Measurements from ENCODE around the gene MPRIP. TPM values are rescaled to one million over a fixed set of nuclear protein-coding genes. Genes with fewer than 3 reads are reported as not detected.

The MPRIP gene
- polyA plus RNA-seq, 1 of the 3 experiments (the other 2 are of a cell fraction) = 64.4 TPM

GRCh38 chr17:17102176-17102575, 59.9 kb downstream of the MPRIP start:
- POLR2A ChIA-PET = no interaction called here
- Histone ChIP-seq H3K9me2 (no peaks in the 10 kb centered on the region), H3K27ac (ENCODE audit: low read depth in 2 of 2, low read length in 1 of 2) (no peak overlapping the region), H3K9me3 (no peaks in the 10 kb centered on the region), H3F3A (replicated peaks; ENCODE audit: insufficient read depth) (no peaks in the 10 kb centered on the region), H3K4me2 (no peak overlapping the region), H4K20me1 (ENCODE audit: insufficient read depth) (peaks cover 71% of the 10 kb centered on the region), H3K4me1 (ENCODE audit: control insufficient read depth in 1 of 2, insufficient read depth in 2 of 2, low read depth in 1 of 2, low read length in 1 of 2) (peaks cover 0 to 19% of the 10 kb centered on the region in 2 experiments; a peak in 1 of 4 replicates), H3K79me2 (ENCODE audit: insufficient read depth) (peaks cover 88% of the 10 kb centered on the region), H3K9ac (no peak overlapping the region), H3K27me3 (ENCODE audit: insufficient read depth) (no peaks in the 10 kb centered on the region), H3K36me3 (replicated peaks in 1 of 2; ENCODE audit: control insufficient read depth in 1 of 2, insufficient read depth in 2 of 2, low read length in 1 of 2) (peaks cover 9 to 10% of the 10 kb centered on the region in 2 experiments), H2AFZ (ENCODE audit: low read depth) (no peak overlapping the region), H3K4me3 (ENCODE audit: low read depth in 2 of 2, low read length in 1 of 2) (no peak overlapping the region)
- CTCF ChIA-PET = interaction anchor here (1.3 kb wide), 1 partner anchor 111 kb away, joined by 5 read pairs; no protein-coding TSS in a partner anchor
- WGBS (ENCODE audit: low lambda C conversion rate) = 97% methylated on average over 4 of the region's 6 CpGs
- TF ChIP-seq ZBTB33 (IDR thresholded peaks at IDR 0.05; ENCODE audit: borderline replicate concordance, low read depth) (no peak), MXI1 (IDR thresholded peaks at IDR 0.05; ENCODE audit: low read depth, low read length) (no peak), JUND (IDR thresholded peaks at IDR 0.05) (no peak), TEAD4 (IDR thresholded peaks at IDR 0.05; ENCODE audit: borderline replicate concordance, insufficient read depth) (no peak), NRF1 (IDR thresholded peaks at IDR 0.05; ENCODE audit: low read depth, low read length) (no peak), TCF12 (IDR thresholded peaks at IDR 0.05) (no peak), YY1 (IDR thresholded peaks at IDR 0.05; ENCODE audit: low read depth) (no peak), POLR2AphosphoS5 (IDR thresholded peaks at IDR 0.05; ENCODE audit: low read depth, low read length) (no peak), RCOR1 (IDR thresholded peaks at IDR 0.05; ENCODE audit: low read length) (no peak), SMC3 (IDR thresholded peaks at IDR 0.05; ENCODE audit: low read depth, low read length) (no peak), REST (IDR thresholded peaks at IDR 0.05; ENCODE audit: low read depth, low read length) (no peak), PBX3 (IDR thresholded peaks at IDR 0.05) (no peak)
- no peak for DNase-seq
